Measurements from ENCODE around the gene ZNF385B.

- TF ChIP-seq, protein P1, sequence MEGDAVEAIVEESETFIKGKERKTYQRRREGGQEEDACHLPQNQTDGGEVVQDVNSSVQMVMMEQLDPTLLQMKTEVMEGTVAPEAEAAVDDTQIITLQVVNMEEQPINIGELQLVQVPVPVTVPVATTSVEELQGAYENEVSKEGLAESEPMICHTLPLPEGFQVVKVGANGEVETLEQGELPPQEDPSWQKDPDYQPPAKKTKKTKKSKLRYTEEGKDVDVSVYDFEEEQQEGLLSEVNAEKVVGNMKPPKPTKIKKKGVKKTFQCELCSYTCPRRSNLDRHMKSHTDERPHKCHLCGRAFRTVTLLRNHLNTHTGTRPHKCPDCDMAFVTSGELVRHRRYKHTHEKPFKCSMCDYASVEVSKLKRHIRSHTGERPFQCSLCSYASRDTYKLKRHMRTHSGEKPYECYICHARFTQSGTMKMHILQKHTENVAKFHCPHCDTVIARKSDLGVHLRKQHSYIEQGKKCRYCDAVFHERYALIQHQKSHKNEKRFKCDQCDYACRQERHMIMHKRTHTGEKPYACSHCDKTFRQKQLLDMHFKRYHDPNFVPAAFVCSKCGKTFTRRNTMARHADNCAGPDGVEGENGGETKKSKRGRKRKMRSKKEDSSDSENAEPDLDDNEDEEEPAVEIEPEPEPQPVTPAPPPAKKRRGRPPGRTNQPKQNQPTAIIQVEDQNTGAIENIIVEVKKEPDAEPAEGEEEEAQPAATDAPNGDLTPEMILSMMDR (IDR thresholded peaks at IDR 0.05; ENCODE audit: low read length) = no peak
- no peak for TF ChIP-seq EZH2 (IDR thresholded peaks at IDR 0.05; ENCODE audit: borderline replicate concordance, low read length)
Measured at GRCh38 chr2:179856205-179856604, 5.2 kb downstream of the ZNF385B start.

Data from OCI-LY1 (cell line).